HepG2 (cell line): ENCODE measurements around the gene SLC25A1. TPM values are rescaled to one million over a fixed set of nuclear protein-coding genes. Genes with fewer than 3 reads are reported as not detected.

Experiments
- polyA plus RNA-seq, 8 experiments: library from polyadenylated mRNA; depleted of rRNA in 3 of 8; stranded (reverse) in 7 of 8; unstranded in 1 of 8; fragments of >200 nt; fragmentation: Illumina TruSeq in 4 of 8; extraction: Trizol in 4 of 8; gene quantifications; 2 replicates each; pipeline versions ENCODE4 v1.2.1 to v1.2.3, GENCODE V29; 2011 to 2016; ENCODE audit warnings: low read depth in 4 of 8, missing spikeins in 1 of 8, mixed read lengths in 1 of 8; ENCODE audit not compliant: insufficient read depth in 1 of 8
- total RNA-seq, 5 experiments: library from RNA; depleted of rRNA; stranded (reverse); fragments of >200 nt; fragmentation: Illumina TruSeq; extraction: Trizol; gene quantifications; 2 replicates each; pipeline ENCODE4 v1.2.3, GENCODE V29; 2016; ENCODE audit warnings: low read depth in 1 of 5

Gene SLC25A1
- total and polyA plus RNA-seq, 2 of the 13 experiments (the other 11 are each of a cell fraction or from before 2014, with no cell fraction given): 49.4 to 161 TPM

Other genes starting within 250 kb of the SLC25A1 start
- gene PRODH, start 242.4 kb downstream of the SLC25A1 start, total RNA-seq (2016; rRNA removed; fragmentation: Illumina TruSeq; extraction: Trizol): 0.29 TPM in 1 of 2 replicates, not detected in the other
- gene PRODH, start 242.4 kb downstream of the SLC25A1 start, polyA plus RNA-seq (2011; rRNA removed): 0.30 and 0.76 TPM in 2 replicates
- gene DGCR2, start 56.3 kb downstream of the SLC25A1 start, total RNA-seq (2016; rRNA removed; fragmentation: Illumina TruSeq; extraction: Trizol): 13.1 and 35.3 TPM in 2 replicates
- 23.1 and 27.6 TPM in 2 replicates for gene DGCR2, start 56.3 kb downstream of the SLC25A1 start, polyA plus RNA-seq (2011; rRNA removed)
- gene TSSK2, start 47.4 kb downstream of the SLC25A1 start, total RNA-seq (2016; rRNA removed; fragmentation: Illumina TruSeq; extraction: Trizol): not detected in 2 replicates
- gene TSSK2, start 47.4 kb downstream of the SLC25A1 start, polyA plus RNA-seq (2011; rRNA removed): not detected in 2 replicates
- 7.6 and 8.9 TPM in 2 replicates for gene ESS2, start 34.1 kb downstream of the SLC25A1 start, total RNA-seq (2016; rRNA removed; fragmentation: Illumina TruSeq; extraction: Trizol)
- 7.7 and 9.4 TPM in 2 replicates for gene ESS2, start 34.1 kb downstream of the SLC25A1 start, polyA plus RNA-seq (2011; rRNA removed)
- not detected in 2 replicates for gene GSC2, start 28.4 kb downstream of the SLC25A1 start, total RNA-seq (2016; rRNA removed; fragmentation: Illumina TruSeq; extraction: Trizol)
- not detected in 2 replicates for gene GSC2, start 28.4 kb downstream of the SLC25A1 start, polyA plus RNA-seq (2011; rRNA removed)
- 7.1 and 8.1 TPM in 2 replicates for gene CLTCL1, start 113.0 kb upstream of the SLC25A1 start, total RNA-seq (2016; rRNA removed; fragmentation: Illumina TruSeq; extraction: Trizol)
- gene CLTCL1, start 113.0 kb upstream of the SLC25A1 start, polyA plus RNA-seq (2011; rRNA removed): 10.9 and 13.5 TPM in 2 replicates